Effector memory CD4-positive, alpha-beta T cell (primary cell): ENCODE data around the gene GLYATL1.

Source experiments
- DNase-seq, 3 donors: peaks; one replicate each; pipeline ENCODE4 v3.0.0-alpha.2; 2020
- H3K27ac ChIP-seq: 2 replicates; pipeline ENCODE4 v1.7.0; 2013; ENCODE audit warnings: mild to moderate bottlenecking, low read length, moderate library complexity; ENCODE audit not compliant: insufficient read depth, poor library complexity, severe bottlenecking
- H3K27me3 ChIP-seq: replicated peaks from 2 replicates; pipeline ENCODE4 v1.7.0; 2013; ENCODE audit warnings: mild to moderate bottlenecking, low read length; ENCODE audit not compliant: insufficient read depth, control insufficient read depth, poor library complexity, severe bottlenecking
- H3K36me3 ChIP-seq: 2 replicates; pipeline ENCODE4 v1.7.0; 2013; ENCODE audit warnings: mild to moderate bottlenecking, low read length, moderate library complexity; ENCODE audit not compliant: control insufficient read depth, insufficient read depth
- H3K4me1 ChIP-seq: 2 replicates; pipeline ENCODE4 v1.7.0; 2013; ENCODE audit warnings: low read length, mild to moderate bottlenecking; ENCODE audit not compliant: control insufficient read depth, insufficient read depth, poor library complexity, severe bottlenecking
- H3K4me3 ChIP-seq: 2 replicates; pipeline ENCODE4 v1.7.0; 2013; ENCODE audit warnings: low read length, low read depth, mild to moderate bottlenecking; ENCODE audit not compliant: insufficient read depth, poor library complexity, severe bottlenecking
- H3K9me3 ChIP-seq: 2 replicates; pipeline ENCODE4 v1.7.0; 2013; ENCODE audit warnings: mild to moderate bottlenecking, low read length, moderate library complexity; ENCODE audit not compliant: control insufficient read depth
- total RNA-seq, 3 donors: gene quantifications; one replicate each; lab custom pipeline; 2026; lab: John Stamatoyannopoulos, UW

The GLYATL1 gene, protein sequence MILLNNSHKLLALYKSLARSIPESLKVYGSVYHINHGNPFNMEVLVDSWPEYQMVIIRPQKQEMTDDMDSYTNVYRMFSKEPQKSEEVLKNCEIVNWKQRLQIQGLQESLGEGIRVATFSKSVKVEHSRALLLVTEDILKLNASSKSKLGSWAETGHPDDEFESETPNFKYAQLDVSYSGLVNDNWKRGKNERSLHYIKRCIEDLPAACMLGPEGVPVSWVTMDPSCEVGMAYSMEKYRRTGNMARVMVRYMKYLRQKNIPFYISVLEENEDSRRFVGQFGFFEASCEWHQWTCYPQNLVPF
- total RNA-seq = 0 reads per million in 3 donors

DNA sequence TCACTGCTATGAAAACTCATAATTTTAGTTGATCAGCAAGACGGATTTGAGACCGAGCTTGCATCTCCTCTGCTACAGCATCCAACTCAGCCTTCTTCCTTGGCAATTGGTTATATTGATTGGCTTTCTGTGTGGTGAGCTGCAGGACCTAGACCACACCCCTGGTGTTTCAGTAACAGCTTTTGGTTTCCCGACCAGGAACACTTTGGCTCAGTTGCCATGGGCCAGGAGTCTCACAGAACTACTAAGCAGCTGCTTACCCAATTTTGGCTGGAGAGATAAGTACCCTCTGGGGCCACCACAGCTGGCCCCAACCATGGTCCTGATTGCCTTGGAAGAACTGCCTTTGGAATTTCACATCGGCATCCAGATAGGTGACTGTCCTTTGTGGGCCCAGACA is at the start of gene GLYATL1:
Gene GLYATL1 (plus strand): TSS at position 212 of the 400 bp plus-strand sequence. CDS start 7,600 bp downstream, outside the sequence.
- Histone ChIP-seq H3K9me3 (no peaks in the 10 kb centered on the region), H3K4me3 (no peak within 1 kb of the TSS), H3K27ac (no peak within 1 kb of the TSS), H3K27me3 (no peaks in the 10 kb centered on the region), H3K36me3 (no peaks in the 10 kb centered on the region), H3K4me1 (no peaks in the 10 kb centered on the region)
- no peak for DNase-seq

DNA sequence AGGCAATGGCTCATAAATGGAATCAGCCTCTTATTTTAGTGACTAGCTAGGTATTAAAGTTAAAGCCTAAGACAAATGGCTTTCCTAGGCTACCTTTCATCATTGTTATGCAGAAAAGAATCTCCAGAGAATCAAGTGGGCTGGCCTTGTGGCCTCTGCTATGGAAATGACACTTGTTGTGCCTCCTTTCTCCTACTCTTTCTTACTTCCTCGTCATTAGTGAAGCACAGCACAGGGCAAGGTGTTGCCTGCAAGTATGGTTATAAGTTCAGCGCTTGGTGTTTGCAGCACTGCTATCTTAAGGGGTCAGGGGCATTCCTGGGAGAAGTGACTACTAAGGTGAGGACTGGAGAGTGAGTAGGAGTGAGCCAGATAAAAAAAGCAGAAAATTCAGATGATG is 45.4 kb upstream of the GLYATL1 start:
- Histone ChIP-seq H3K27me3 (no peaks in the 10 kb centered on the region), H3K36me3 (no peaks in the 10 kb centered on the region), H3K9me3 (no peaks in the 10 kb centered on the region), H3K4me1 (no peaks in the 10 kb centered on the region), H3K4me3 (no peak overlapping the region), H3K27ac (no peak overlapping the region)
- no peak for DNase-seq

DNA sequence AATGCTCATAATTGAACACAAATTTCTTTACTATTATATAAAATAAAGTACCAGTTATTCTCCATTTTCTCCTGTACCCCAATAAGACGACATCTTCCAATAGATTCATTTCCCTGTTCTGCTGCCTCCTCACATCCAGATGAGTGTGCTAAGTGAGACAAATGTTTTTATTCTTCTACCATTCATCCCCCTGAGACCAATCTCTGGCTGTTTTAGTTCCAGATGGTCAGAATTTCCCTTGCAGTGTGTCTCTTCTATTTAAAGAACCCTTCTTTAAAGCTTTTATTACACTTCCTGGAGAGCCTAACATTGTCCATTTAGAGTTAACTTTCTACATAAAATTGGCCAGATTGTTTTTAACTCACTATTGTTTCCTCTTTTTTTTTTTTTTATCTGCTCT is 41.2 kb upstream of the GLYATL1 start:
- Histone ChIP-seq H3K4me3 (no peak overlapping the region), H3K9me3 (no peaks in the 10 kb centered on the region)
- no peak for DNase-seq

DNA sequence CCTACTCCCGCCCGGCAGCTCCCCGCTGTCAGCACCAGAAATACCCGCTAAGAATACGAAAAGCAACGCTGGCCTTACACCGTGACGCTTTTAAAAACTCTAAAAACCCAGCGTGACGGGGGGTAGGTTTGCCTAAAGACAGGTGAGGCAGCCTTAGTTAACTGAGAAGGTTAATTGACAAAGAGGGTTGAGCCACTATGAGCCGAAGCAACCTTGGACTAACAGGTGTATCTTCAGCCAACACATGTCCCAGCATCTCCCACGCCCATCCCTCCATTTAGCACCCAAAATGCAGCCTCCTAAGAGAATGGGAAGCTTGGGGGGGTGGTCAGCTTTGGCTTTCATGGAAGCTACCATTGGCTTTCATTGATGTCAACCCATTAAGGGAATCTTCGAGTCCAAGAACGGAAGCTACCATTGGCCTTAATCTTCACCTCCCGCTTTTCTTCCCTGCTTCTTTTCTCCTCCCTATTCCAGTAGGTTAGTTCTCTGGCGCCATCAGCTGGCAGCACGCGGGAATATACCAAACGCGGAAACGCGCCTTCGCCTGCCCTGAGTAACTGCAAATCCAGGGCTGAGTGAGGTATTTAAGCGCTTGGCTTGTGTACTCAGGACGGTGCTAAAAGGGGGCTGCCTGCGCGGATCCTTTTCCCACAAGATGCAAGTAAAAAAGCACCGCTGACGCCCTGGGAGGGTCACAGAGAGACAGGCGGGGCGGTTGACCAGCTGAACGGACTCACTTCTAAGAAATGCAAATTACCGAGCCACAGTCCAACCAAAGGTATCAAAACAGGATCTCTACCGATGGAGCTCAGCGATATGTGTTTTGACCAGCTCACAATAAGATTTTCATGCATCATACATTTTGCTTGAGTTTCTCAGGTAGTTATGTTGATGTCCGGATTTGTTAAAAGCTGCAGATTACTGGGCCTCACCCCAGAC is 38.5 kb upstream of the GLYATL1 start:
- DNase-seq = no peak

More for the DNA sequence above, 41.2 kb upstream of the GLYATL1 start:
- Histone ChIP-seq H3K36me3 (no peaks in the 10 kb centered on the region), H3K27me3 (no peaks in the 10 kb centered on the region), H3K27ac (no peak overlapping the region), H3K4me1 (no peaks in the 10 kb centered on the region)

DNA sequence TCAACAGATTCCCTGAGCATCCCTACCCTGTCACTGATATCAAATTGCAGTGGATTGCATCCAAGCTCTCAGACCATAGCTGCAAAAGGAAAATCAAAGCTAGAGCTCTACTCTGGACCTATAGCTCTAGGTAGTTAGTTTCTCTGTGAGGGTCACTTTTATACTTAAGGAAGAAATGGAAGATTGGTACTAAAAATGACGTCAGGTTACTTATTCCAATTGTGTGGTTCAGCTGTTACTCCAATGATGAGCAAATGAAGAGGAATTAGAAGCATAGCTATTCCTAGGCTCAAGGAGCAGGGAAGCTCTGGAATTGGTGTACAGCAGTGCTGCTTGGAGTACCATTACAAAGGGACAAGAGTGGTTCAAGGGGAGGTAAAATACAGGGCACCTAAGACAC is 36.4 kb upstream of the GLYATL1 start:
- Histone ChIP-seq H3K36me3 (no peaks in the 10 kb centered on the region), H3K9me3 (no peaks in the 10 kb centered on the region), H3K27me3 (no peaks in the 10 kb centered on the region), H3K27ac (no peak overlapping the region), H3K4me1 (no peaks in the 10 kb centered on the region), H3K4me3 (no peak overlapping the region)
- no peak for DNase-seq

More for the DNA sequence above, 38.5 kb upstream of the GLYATL1 start:
- Histone ChIP-seq H3K4me1 (no peaks in the 10 kb centered on the region), H3K9me3 (no peaks in the 10 kb centered on the region), H3K27ac (no peak overlapping the region), H3K4me3 (no peak overlapping the region), H3K27me3 (no peaks in the 10 kb centered on the region), H3K36me3 (no peaks in the 10 kb centered on the region)

DNA sequence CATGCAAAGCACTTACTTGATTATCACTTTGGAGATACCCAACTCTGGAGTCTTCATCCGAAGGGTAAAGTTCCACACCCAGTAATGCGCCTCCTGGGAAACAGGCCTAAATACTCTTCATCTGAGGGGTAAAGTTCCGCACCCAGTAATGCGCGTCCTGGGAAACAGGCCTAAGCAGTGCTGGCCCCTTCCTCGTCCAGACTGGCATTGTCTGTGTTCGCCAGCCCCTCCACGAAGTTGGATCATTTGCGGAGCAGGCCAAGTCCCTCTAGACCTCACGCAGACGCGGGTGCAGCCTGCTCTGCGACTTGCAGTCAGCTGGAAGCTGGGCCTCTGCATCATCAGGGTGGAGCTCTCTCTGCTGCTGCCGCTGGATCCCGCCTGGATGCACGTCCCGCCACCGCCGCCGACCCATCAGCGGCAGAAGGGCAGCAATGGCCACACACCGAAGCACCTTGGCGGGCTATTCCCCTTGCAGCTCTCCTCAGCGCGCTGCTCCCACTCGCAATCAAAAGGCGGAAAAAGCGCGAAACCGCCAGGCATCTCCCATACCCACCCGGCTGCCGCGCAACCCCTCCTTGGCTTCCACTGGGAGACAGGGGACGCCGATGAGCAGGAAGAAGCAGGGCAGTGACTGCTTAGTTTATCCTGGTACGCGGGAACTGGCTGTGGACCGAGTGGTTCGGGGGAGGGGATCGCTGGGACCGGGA is 34.1 kb upstream of the GLYATL1 start:
- Histone ChIP-seq H3K9me3 (no peaks in the 10 kb centered on the region), H3K27ac (no peak overlapping the region), H3K4me1 (no peaks in the 10 kb centered on the region), H3K27me3 (no peaks in the 10 kb centered on the region), H3K36me3 (no peaks in the 10 kb centered on the region), H3K4me3 (no peak overlapping the region)
- no peak for DNase-seq

DNA sequence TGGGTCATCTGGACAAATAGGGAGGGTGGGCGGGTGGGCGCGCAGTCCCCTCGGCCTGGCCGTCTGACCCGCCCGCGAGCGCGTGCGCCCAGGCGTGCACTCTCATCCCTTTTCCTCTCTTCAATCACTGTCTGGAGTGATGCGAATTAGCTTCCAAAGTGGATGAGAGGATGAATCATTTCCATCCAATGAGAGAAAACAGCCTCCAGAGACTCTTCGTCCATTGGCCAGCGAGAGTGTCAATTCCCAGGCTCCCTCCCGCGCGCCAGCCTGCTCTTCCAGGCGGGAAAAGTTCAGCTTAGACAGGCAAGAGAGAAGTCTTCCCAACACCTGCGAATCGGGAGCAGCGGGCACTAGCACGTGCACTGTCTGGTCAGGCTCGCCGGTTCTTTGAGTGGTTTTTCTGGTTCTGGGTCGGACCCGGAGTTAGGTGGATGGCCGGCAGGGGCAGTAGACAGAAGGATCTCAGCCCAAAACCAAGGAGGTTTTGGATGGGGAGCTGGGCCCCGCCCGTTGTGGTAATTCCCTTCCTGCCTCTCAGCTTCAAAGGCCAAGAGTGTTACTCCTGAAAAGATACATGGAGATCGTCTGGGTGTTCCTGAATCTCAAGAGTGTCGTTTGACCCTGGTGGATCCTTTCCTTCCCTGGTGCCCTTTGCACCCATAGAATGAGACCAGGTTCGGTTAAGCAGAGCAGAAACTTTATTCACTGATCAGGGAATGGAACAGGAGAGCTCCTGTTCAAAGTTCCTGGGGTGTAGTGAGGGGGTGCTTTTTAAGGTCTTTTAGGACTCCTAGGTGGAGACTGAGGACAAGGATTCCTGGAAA is 33.4 kb upstream of the GLYATL1 start:
- Histone ChIP-seq H3K27me3 (no peaks in the 10 kb centered on the region), H3K4me3 (no peak overlapping the region)
- DNase-seq = no peak

DNA sequence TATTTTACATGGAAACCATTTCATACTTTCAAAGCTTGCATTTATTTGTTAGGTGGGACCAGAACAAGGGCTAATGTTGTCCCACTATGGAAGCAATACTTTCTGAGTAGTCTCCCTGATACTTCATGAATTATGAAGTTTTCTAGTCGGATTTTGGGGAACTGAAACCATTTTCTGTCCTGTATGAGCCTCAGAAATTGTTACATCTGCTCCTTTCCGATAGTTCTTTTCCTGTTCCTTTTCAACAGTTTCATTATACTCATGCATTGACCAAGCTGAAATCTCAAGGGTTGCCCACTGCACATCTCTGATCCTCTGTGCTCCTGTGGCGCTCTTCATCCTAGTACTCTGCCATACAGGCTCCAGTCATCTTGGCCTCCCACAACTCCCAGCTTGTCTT is 31.5 kb upstream of the GLYATL1 start:
- H3K27me3 ChIP-seq = no peaks in the 10 kb centered on the region
- no peaks in the 10 kb centered on the region for H3K36me3 ChIP-seq
- H3K4me1 ChIP-seq = no peaks in the 10 kb centered on the region
- H3K27ac ChIP-seq = no peak overlapping the region
- DNase-seq = no peak
- H3K9me3 ChIP-seq = no peaks in the 10 kb centered on the region
- no peak overlapping the region for H3K4me3 ChIP-seq

More for the DNA sequence above, 33.4 kb upstream of the GLYATL1 start:
- no peak overlapping the region for H3K27ac ChIP-seq
- no peaks in the 10 kb centered on the region for H3K36me3 ChIP-seq
- no peaks in the 10 kb centered on the region for H3K4me1 ChIP-seq
- H3K9me3 ChIP-seq = no peaks in the 10 kb centered on the region

DNA sequence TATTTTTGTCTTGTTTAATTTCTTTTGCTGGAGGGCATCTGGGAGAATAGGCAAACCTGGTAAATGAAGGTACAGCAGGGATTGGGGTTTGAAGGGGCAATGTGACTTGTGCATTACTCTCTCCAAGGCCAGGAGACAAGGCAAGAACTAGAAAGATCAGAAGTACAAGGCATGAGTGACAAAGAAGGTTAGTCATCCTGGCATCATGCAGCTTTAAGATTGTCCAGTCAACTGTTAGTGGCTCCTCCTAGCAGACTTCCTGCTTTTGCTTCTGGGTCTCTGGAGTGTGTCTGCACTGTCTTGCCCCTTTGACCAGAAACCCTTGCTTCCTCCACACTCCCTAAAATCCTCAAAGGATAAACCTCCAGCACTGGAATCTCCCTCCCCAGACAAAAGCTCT is 27.2 kb upstream of the GLYATL1 start:
- DNase-seq = no peak
- H3K27me3 ChIP-seq = no peaks in the 10 kb centered on the region

More for the DNA sequence above, 27.2 kb upstream of the GLYATL1 start:
- H3K9me3 ChIP-seq = no peaks in the 10 kb centered on the region
- no peak overlapping the region for H3K4me3 ChIP-seq
- no peaks in the 10 kb centered on the region for H3K4me1 ChIP-seq
- no peak overlapping the region for H3K27ac ChIP-seq
- H3K36me3 ChIP-seq = no peaks in the 10 kb centered on the region
